Suprapubic skin (tissue), 4 donors: Measurements from ENCODE around the gene ATXN1.

Experiments
- CTCF ChIP-seq, 2 donors: fragments of 200-600 bp in 1 of 2; fragments of 450-650 bp in 1 of 2; sonication (generic) in 1 of 2; IDR thresholded peaks; one replicate each; pipeline ENCODE4 v1.5.1; 2016 to 2019; ENCODE audit warnings: antibody characterized with exemption in 2 of 2, mild to moderate bottlenecking in 1 of 2, moderate library complexity in 1 of 2
- POLR2A ChIP-seq, 2 donors: fragments of 450-650 bp; IDR thresholded peaks; one replicate each; pipeline ENCODE4 v1.6.1; 2017; ENCODE audit warnings: antibody characterized with exemption in 2 of 2, mild to moderate bottlenecking in 2 of 2, moderate library complexity in 2 of 2
- POLR2AphosphoS5 ChIP-seq, 3 donors: sonication (generic); formaldehyde crosslinking; IDR thresholded peaks; one replicate each; pipeline ENCODE4 v1.6.1; 2017; ENCODE audit warnings: antibody characterized with exemption in 3 of 3

DNA sequence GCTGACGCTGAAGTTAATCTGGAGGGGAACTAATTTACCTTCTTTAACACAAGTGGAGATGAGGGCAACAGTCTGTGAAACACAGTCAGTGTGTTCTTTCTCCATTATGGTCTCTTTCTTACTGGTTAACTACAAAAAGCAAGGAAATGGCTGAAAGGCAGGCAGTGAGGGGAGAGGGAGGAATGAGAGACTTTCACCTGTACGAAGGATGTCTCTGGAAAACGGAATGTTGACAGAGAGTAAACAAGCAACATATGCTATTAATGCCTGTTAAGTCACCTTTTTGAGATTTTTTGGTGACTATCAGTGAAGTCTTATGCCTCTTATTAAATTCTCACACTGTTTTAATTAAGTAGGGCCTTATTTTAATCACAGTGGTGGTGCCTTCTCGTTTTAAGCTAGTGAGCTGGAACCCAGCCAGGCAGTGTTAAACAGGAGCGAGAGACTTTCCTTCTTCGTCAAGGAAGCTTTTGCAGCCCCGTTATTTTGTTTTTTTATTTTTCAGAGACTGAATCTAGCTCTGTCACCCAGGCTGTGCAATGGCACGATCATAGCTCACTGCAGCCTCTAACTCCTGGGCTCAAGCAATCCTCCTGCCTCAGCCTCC, 165.6 kb downstream of the ATXN1 start:
- TF ChIP-seq CTCF (IDR thresholded peaks at IDR 0.05) (no peak), POLR2A (IDR thresholded peaks at IDR 0.05) (no peak), POLR2AphosphoS5 (IDR thresholded peaks at IDR 0.05) (no peak)
